WTC11 (cell line): Measurements from ENCODE around the gene TM4SF18. TPM values are rescaled to one million over a fixed set of nuclear protein-coding genes. Genes with fewer than 3 reads are reported as not detected.

Source experiments
- ATAC-seq: fragments of 200-7000 bp; cut with Tn5 transposase; 2 replicates; pipeline ENCODE4 v1.10.0; 2021; ENCODE audit warnings: mild to moderate bottlenecking, moderate library complexity
- CTCF ChIA-PET: fragments of 300-600 bp; sonication (Branson Sonifier 250); formaldehyde crosslinking; loops from one replicate; lab custom pipeline; 2021; ENCODE audit warnings: antibody characterized with exemption; lab: Charles Lee
- POLR2A ChIA-PET: fragments of 350-600 bp; sonication (Branson Sonifier 250); formaldehyde crosslinking; loops from one replicate; lab custom pipeline; 2021; ENCODE audit warnings: antibody characterized with exemption; lab: Charles Lee
- DNase-seq: peaks from one replicate; pipeline ENCODE4 v3.0.0; 2021; ENCODE audit warnings: low spot score
- H3K27ac Mint-ChIP-seq: 2 replicates; pipeline ENCODE4 v1.8.0; 2021; ENCODE audit warnings: mixed read lengths
- H3K27me3 Mint-ChIP-seq: 2 replicates; pipeline ENCODE4 v1.8.0; 2021; ENCODE audit warnings: low read depth, mild to moderate bottlenecking, moderate library complexity, mixed read lengths
- H3K36me3 Mint-ChIP-seq: 2 replicates; pipeline ENCODE4 v1.8.0; 2021; ENCODE audit warnings: mixed read lengths
- H3K4me1 Mint-ChIP-seq: 2 replicates; pipeline ENCODE4 v1.8.0; 2022; ENCODE audit warnings: mixed read lengths
- H3K4me3 Mint-ChIP-seq: 2 replicates; pipeline ENCODE4 v1.8.0; 2021; ENCODE audit warnings: mild to moderate bottlenecking, moderate library complexity, mixed read lengths
- H3K9me3 Mint-ChIP-seq: 2 replicates; pipeline ENCODE4 v1.8.0; 2021; ENCODE audit warnings: mixed read lengths
- AR ChIP-seq: fragments of 250-450 bp; sonication (Bioruptor Pico); IDR thresholded peaks from 2 replicates; pipeline ENCODE4 v1.9.0; 2021; ENCODE audit warnings: mild to moderate bottlenecking
- ATF2 ChIP-seq: sonication (generic); formaldehyde crosslinking; IDR thresholded peaks from 2 replicates; pipeline ENCODE4 v1.8.1; 2022; ENCODE audit warnings: low read depth, missing genetic modification reagents, borderline replicate concordance
- CBFB ChIP-seq: sonication (generic); formaldehyde crosslinking; IDR thresholded peaks from 2 replicates; pipeline ENCODE4 v1.8.1; 2022; ENCODE audit warnings: mild to moderate bottlenecking, low read depth, missing genetic modification reagents
- ETV6 ChIP-seq: sonication (generic); formaldehyde crosslinking; IDR thresholded peaks from 2 replicates; pipeline ENCODE4 v1.8.1; 2022; ENCODE audit warnings: mild to moderate bottlenecking, missing genetic modification reagents
- FOXK1 ChIP-seq: sonication (generic); formaldehyde crosslinking; IDR thresholded peaks from 2 replicates; pipeline ENCODE4 v1.8.0; 2022; ENCODE audit warnings: mild to moderate bottlenecking, moderate library complexity, missing genetic modification reagents
- IRF2 ChIP-seq: sonication (generic); formaldehyde crosslinking; IDR thresholded peaks from 2 replicates; pipeline ENCODE4 v1.8.0; 2022; ENCODE audit warnings: low read depth, missing genetic modification reagents, borderline replicate concordance
- NFE2L1 ChIP-seq: sonication (generic); formaldehyde crosslinking; IDR thresholded peaks from 2 replicates; pipeline ENCODE4 v1.8.1; 2023; ENCODE audit warnings: missing genetic modification reagents
- NR1H2 ChIP-seq: sonication (generic); formaldehyde crosslinking; IDR thresholded peaks from 2 replicates; pipeline ENCODE4 v1.9.0; 2021; ENCODE audit warnings: mild to moderate bottlenecking, moderate library complexity, missing genetic modification reagents
- PREB ChIP-seq: sonication (generic); formaldehyde crosslinking; IDR thresholded peaks from 2 replicates; pipeline ENCODE4 v1.8.1; 2022; ENCODE audit warnings: mild to moderate bottlenecking, missing genetic modification reagents, moderate library complexity, borderline replicate concordance
- RORB ChIP-seq: fragments of 250-450 bp; sonication (Bioruptor Pico); IDR thresholded peaks from 2 replicates; pipeline ENCODE4 v1.9.0; 2021; ENCODE audit warnings: mild to moderate bottlenecking
- SP1 ChIP-seq: sonication (generic); formaldehyde crosslinking; conservative IDR thresholded peaks from 2 replicates; pipeline ENCODE4 v1.8.1; 2022; ENCODE audit warnings: missing genetic modification reagents
- TEAD1 ChIP-seq: sonication (generic); formaldehyde crosslinking; IDR thresholded peaks from 2 replicates; pipeline ENCODE4 v1.8.0; 2022; ENCODE audit warnings: mild to moderate bottlenecking, missing genetic modification reagents
- USF1 ChIP-seq: sonication (generic); formaldehyde crosslinking; IDR thresholded peaks from 2 replicates; pipeline ENCODE4 v1.8.0; 2022; ENCODE audit warnings: mild to moderate bottlenecking, missing genetic modification reagents
- ZBTB21 ChIP-seq: sonication (generic); formaldehyde crosslinking; IDR thresholded peaks from 2 replicates; pipeline ENCODE4 v1.8.1; 2023; ENCODE audit warnings: mild to moderate bottlenecking, missing genetic modification reagents, borderline replicate concordance
- ZNF425 ChIP-seq: fragments of 250-450 bp; sonication (Bioruptor Pico); conservative IDR thresholded peaks from 2 replicates; pipeline ENCODE4 v1.9.0; 2021; ENCODE audit warnings: mild to moderate bottlenecking
- ZNF512 ChIP-seq: sonication (generic); formaldehyde crosslinking; IDR thresholded peaks from 2 replicates; pipeline ENCODE4 v1.8.1; 2022; ENCODE audit warnings: missing genetic modification reagents, borderline replicate concordance
- total RNA-seq: library from RNA; stranded (reverse); gene quantifications from 3 replicates; pipeline ENCODE4 v1.2.3, GENCODE V29; 2021

Gene TM4SF18
- total RNA-seq, 1 experiment from 2014 or later, result 2.2 TPM

GRCh38 chr3:149283401-149283800 lies 50.0 kb downstream of the TM4SF18 start:
- CTCF ChIA-PET, result no interaction called here
- Mint-ChIP-seq H3K27ac (no peak overlapping the region), H3K9me3 (peaks cover 5% of the 10 kb centered on the region), H3K36me3 (no peaks in the 10 kb centered on the region), H3K4me1 (peaks cover 12% of the 10 kb centered on the region)
- POLR2A ChIA-PET, result no interaction called here
- DNase-seq (no peak), ATAC-seq (no peak)
- no peak for TF ChIP-seq FOXK1 (CRISPR knock-in tag)
- no peak for TF ChIP-seq IRF2 (CRISPR knock-in tag)
- TF ChIP-seq ATF2, result no peak
- TF ChIP-seq, all 79 proteins: peak for 0
- no peaks in the 10 kb centered on the region; the same call in 1 of the 2 replicates for H3K27me3 Mint-ChIP-seq
- no peak overlapping the region for H3K4me3 Mint-ChIP-seq

- Mint-ChIP-seq H3K27ac (no peak overlapping the region), H3K27me3 (no peaks in the 10 kb centered on the region; the same call in 1 of the 2 replicates), H3K4me1 (peaks cover 12% of the 10 kb centered on the region), H3K36me3 (no peaks in the 10 kb centered on the region), H3K9me3 (peaks cover 5% of the 10 kb centered on the region), H3K4me3 (no peak overlapping the region)
- POLR2A ChIA-PET, result no interaction called here
- ATAC-seq, result no peak
- CTCF ChIA-PET, result no interaction called here
- TF ChIP-seq IRF2 (CRISPR knock-in tag), result no peak
- no peak for TF ChIP-seq NR1H2 (CRISPR knock-in tag)
- no peak for TF ChIP-seq AR (CRISPR knock-in tag)
- TF ChIP-seq SP1 (CRISPR knock-in tag), result no peak
- no peak for TF ChIP-seq TEAD1 (CRISPR knock-in tag)
- TF ChIP-seq ZNF512 (CRISPR knock-in tag), result no peak
- TF ChIP-seq ZNF425 (CRISPR knock-in tag), result no peak
- no peak for TF ChIP-seq CBFB
- TF ChIP-seq ETV6 (CRISPR knock-in tag), result no peak
- no peak for TF ChIP-seq PREB (CRISPR knock-in tag)
- no peak for TF ChIP-seq ZBTB21 (CRISPR knock-in tag)
- no peak for TF ChIP-seq RORB (CRISPR knock-in tag)
- TF ChIP-seq USF1 (CRISPR knock-in tag), result no peak
- no peak for TF ChIP-seq NFE2L1 (CRISPR knock-in tag)
- DNase-seq, result no peak
Measured at GRCh38 chr3:149282836-149283235, 50.6 kb downstream of the TM4SF18 start.
